HG03565 (cell line): ENCODE data around the gene ARHGAP36.

ENCODE experiments used
- ATAC-seq: cut with Tn5 transposase; IDR thresholded peaks from one replicate; pipeline ENCODE4 v1.9.1; 2021; ENCODE audit warnings: mild to moderate bottlenecking, moderate library complexity; ENCODE audit not compliant: unreplicated experiment

The ARHGAP36 gene

GRCh38 chrX:131058136-131058868 is at the start of gene ARHGAP36:
Gene ARHGAP36 (plus strand): TSS chrX:131058346. CDS start chrX:131081666, 23,320 bp downstream.
- ATAC-seq, result no peak

DNA sequence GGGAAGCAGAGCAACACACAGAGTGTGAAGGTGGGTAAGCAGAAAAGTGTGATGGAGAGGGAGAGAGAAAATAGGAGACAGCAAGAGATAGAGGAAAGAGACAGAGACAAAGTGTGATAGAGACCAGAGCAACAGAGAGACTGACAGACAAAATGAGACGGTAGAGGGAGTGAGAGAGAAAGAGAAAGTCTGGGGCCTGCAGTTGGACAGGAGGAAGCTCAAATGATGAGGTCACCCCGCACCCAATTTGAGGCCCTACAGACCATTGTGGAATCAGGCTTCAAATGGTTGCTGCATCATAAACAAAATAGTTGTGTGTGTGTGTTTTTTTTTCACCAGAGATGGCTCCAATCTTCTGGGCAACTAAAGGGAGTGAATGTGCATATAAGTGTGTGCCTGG is 48.0 kb upstream of the ARHGAP36 start:
- ATAC-seq, result no peak

- ATAC-seq, result no peak
These were observed 32.8 kb upstream of the ARHGAP36 start for GRCh38 chrX:131025336-131025735.

- no peak for ATAC-seq
These were observed 25.6 kb upstream of the ARHGAP36 start for GRCh38 chrX:131032354-131033230.

GRCh38 chrX:131034063-131034462 is 24.1 kb upstream of the ARHGAP36 start:
- ATAC-seq, result no peak

- no peak for ATAC-seq
These were observed 17.4 kb upstream of the ARHGAP36 start for GRCh38 chrX:131040781-131041180.

DNA sequence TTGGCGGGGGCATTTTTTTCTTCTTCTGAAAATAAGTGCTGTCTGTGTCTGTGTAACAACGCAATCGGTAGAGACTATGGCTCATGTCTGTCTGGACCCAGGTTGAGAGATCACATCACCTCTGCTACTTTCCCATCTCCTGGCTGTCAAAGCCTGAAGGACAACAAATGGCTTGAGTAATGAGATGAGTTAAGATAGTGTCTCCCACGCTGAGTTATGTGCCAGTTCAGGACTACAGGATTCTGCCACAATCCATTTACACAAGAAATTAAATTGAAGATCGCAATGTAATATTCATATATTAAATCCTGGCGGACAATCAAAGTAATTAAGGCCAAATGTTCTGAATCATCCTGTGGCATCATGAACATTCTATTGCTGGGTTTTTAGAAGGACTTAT is 16.5 kb upstream of the ARHGAP36 start:
- ATAC-seq, result no peak

DNA sequence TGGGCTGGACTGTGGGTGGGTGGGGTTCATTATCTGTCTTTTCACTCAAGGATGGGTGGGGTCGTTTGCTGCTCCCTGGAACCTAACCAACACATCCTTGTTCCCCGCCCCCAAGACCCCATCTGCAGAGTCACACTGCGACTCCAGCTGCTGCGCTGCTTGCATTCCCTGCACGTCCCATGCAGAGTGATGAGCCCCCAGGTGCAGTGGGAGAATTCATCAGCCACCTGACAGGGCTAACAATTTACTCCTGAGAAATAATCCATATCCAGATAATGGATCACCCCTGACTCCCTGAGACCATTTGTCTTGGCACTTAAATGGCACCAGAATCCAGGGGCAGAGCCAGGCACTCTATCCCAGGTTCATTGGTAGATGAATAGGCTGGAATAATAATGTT is 12.4 kb upstream of the ARHGAP36 start:
- no peak for ATAC-seq

GRCh38 chrX:131046596-131046995 is 11.6 kb upstream of the ARHGAP36 start:
- ATAC-seq, result no peak

GRCh38 chrX:131047180-131047579 is 11.0 kb upstream of the ARHGAP36 start:
- no peak for ATAC-seq

DNA sequence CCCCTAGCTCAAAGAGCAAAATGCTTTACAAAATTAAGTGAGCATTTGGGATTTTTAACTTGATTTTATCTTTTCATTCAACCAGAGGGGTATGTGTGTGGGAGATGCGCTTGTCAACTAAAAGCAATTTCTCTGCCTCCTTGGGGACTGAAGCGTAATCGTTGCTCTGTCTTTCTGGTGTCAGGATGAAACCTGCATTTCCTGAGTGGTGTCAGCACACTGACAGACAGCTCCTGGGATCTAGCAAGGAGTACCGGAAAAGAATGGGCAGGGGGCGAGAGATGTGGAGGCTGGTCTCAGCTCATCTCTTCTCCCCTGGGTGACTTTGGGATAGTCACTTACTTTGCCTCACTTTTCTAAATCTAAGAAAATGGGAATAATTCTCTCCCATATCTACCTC is 5.1 kb upstream of the ARHGAP36 start:
- ATAC-seq, result no peak

DNA sequence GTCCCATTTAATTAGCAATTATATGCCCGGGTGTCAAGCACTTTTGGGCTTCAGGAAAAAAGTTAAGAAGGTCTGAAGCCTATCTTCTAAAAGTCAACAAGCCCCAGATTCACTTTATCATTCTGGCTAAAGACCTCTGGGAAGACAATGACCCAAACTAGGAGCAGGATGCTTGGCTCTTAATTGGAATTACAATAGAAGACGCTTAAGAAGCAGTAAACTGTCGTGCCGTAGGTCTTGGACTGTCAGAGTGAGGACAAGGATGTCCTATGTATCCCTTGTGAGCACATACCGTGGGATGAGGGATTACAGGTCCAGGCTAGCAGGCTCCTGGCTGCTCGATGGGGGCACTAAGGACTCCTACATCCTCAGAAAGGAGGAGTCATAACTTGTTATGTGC is 3.2 kb upstream of the ARHGAP36 start:
- no peak for ATAC-seq

DNA sequence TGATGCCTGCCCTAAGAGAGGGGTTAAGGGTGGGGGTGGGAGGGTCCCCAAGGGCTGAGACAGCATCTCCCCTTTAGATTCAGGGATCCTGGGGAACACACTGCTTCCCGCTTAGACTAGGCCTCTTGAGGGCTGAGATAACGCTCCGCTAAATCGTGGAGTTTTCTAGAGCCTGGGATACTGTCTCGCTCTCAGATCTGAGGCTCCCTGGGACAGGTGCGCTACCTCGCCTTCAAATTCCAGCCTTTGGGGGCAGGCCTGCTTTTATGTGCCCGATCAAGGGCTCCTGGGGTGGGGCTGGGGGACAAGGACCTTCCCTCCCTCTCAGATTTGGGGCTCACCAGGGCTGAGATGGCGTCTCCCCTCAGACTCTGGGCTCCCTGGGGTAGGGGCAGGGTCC is 440 bp upstream of the ARHGAP36 start:
- no peak for ATAC-seq

- no peak for ATAC-seq
These were observed 1.1 kb downstream of the ARHGAP36 start for GRCh38 chrX:131059246-131059645.

GRCh38 chrX:131060147-131060546 is 2.0 kb downstream of the ARHGAP36 start:
- ATAC-seq, result no peak

- ATAC-seq, result no peak
These were observed 3.2 kb downstream of the ARHGAP36 start for GRCh38 chrX:131061306-131061705.

- no peak for ATAC-seq
These were observed 5.5 kb downstream of the ARHGAP36 start for GRCh38 chrX:131063613-131064012.

GRCh38 chrX:131066237-131066636 is 8.1 kb downstream of the ARHGAP36 start:
- no peak for ATAC-seq

- no peak for ATAC-seq
These were observed 9.1 kb downstream of the ARHGAP36 start for GRCh38 chrX:131067216-131067615.

DNA sequence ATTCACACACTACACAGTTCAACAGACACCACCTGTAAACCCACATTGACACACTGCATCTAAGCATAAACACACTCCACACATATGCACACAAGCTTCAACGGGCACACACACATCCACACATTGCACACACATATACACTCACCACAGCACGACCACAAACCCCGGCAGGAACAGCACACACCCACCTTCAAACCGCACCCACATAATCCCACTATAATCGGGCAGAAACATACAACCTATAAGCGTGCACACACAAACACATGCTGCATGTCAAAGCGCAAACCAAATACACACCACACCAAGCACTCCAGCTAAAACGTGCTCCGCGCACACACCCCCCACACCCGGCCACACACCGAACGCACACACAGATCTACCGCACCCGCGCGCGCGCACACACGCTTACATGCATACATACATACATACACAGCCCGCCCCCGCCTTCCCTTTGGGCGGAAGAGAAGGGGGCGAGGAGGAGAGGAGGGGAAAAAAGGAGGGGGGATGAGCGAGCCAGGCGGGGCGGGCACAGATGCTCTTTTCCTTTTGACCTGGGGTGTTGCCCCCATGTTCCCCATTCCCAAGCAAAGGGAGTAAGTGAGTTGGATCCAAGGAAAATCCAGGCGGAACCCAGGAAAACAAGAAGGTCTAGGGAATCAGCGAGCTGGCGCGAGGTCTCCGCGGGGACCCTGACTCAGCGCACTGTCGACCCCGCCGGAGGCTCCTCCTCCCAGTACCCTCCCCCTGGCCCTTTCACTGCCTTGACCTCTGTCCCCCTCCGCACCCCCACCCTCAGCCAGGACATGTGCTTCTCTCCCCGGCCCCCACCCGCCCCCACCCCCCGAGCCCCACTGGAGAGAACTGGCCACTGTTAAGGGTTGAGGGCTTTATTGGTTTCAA is 9.9 kb downstream of the ARHGAP36 start:
- no peak for ATAC-seq
